ENCODE results near the gene LRRTM4. TPM values are rescaled to one million over a fixed set of nuclear protein-coding genes. Genes with fewer than 3 reads are reported as not detected.

LRRTM4 gene
- total RNA-seq, 3 donors from 2014 or later (not counting 1 experiment from before 2014, with no cell fraction given) = not detected

GRCh38 chr2:76946631-76947145, 575.5 kb downstream of the LRRTM4 start:
- intact Hi-C loops (cut with micrococcal nuclease) = no loop called here
- no peaks in the 10 kb centered on the region for H3K27me3 ChIP-seq (ENCODE audit: control insufficient read depth, insufficient read depth, low read length)
- H3K27me3 Mint-ChIP-seq (ENCODE audit: low read depth in 2 of 2) = no peaks in the 10 kb centered on the region

GRCh38 chr2:76940559-76940958, 581.6 kb downstream of the LRRTM4 start:
- intact Hi-C loops (cut with micrococcal nuclease) = no loop called here
- H3K4me3 ChIP-seq (ENCODE audit: low read length) = no peak overlapping the region
- DNase-seq = no peak
- H3K27me3 ChIP-seq (ENCODE audit: control insufficient read depth, insufficient read depth, low read length) = no peaks in the 10 kb centered on the region
- H3K36me3 ChIP-seq (ENCODE audit: control insufficient read depth, insufficient read depth, low read length) = no peaks in the 10 kb centered on the region
- Mint-ChIP-seq H3K9me3 (peaks cover 11 to 14% of the 10 kb centered on the region in 2 donors), H3K27ac (no peak overlapping the region), H3K36me3 (peaks cover 5% of the 10 kb centered on the region), H3K4me1 (no peaks in the 10 kb centered on the region), H3K27me3 (ENCODE audit: low read depth in 2 of 2) (no peaks in the 10 kb centered on the region), H3K4me3 (no peak overlapping the region)
- H3K9me3 ChIP-seq (ENCODE audit: control insufficient read depth, insufficient read depth, low read length) = no peaks in the 10 kb centered on the region
- no CpG with 5 or more reads among the region's 3 CpGs for WGBS (ENCODE audit: insufficient coverage)
- no peak overlapping the region for H3K27ac ChIP-seq (ENCODE audit: low read length)
- TF ChIP-seq, protein P1, sequence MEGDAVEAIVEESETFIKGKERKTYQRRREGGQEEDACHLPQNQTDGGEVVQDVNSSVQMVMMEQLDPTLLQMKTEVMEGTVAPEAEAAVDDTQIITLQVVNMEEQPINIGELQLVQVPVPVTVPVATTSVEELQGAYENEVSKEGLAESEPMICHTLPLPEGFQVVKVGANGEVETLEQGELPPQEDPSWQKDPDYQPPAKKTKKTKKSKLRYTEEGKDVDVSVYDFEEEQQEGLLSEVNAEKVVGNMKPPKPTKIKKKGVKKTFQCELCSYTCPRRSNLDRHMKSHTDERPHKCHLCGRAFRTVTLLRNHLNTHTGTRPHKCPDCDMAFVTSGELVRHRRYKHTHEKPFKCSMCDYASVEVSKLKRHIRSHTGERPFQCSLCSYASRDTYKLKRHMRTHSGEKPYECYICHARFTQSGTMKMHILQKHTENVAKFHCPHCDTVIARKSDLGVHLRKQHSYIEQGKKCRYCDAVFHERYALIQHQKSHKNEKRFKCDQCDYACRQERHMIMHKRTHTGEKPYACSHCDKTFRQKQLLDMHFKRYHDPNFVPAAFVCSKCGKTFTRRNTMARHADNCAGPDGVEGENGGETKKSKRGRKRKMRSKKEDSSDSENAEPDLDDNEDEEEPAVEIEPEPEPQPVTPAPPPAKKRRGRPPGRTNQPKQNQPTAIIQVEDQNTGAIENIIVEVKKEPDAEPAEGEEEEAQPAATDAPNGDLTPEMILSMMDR (IDR thresholded peaks at IDR 0.05) = no peak
- ATAC-seq = no peak
- H3K4me1 ChIP-seq (ENCODE audit: control insufficient read depth, insufficient read depth, low read length) = no peaks in the 10 kb centered on the region

More at GRCh38 chr2:76946631-76947145, 575.5 kb downstream of the LRRTM4 start:
- WGBS (ENCODE audit: insufficient coverage) = 89% methylated on average over 1 of the region's 2 CpGs
- peaks cover 16 to 17% of the 10 kb centered on the region in 2 donors for H3K9me3 Mint-ChIP-seq
- no peaks in the 10 kb centered on the region for H3K4me1 ChIP-seq (ENCODE audit: control insufficient read depth, insufficient read depth, low read length)
- H3K4me1 Mint-ChIP-seq = no peaks in the 10 kb centered on the region
- no peak overlapping the region for H3K4me3 Mint-ChIP-seq
- H3K27ac Mint-ChIP-seq = no peak overlapping the region
- H3K36me3 Mint-ChIP-seq = peaks cover 5% of the 10 kb centered on the region
- no peak for DNase-seq
- ATAC-seq = no peak
- TF ChIP-seq, protein P1 (IDR thresholded peaks at IDR 0.05) = no peak
- no peak overlapping the region for H3K27ac ChIP-seq (ENCODE audit: low read length)
- no peaks in the 10 kb centered on the region for H3K36me3 ChIP-seq (ENCODE audit: control insufficient read depth, insufficient read depth, low read length)
- no peaks in the 10 kb centered on the region for H3K9me3 ChIP-seq (ENCODE audit: control insufficient read depth, insufficient read depth, low read length)
- H3K4me3 ChIP-seq (ENCODE audit: low read length) = no peak overlapping the region

DNA sequence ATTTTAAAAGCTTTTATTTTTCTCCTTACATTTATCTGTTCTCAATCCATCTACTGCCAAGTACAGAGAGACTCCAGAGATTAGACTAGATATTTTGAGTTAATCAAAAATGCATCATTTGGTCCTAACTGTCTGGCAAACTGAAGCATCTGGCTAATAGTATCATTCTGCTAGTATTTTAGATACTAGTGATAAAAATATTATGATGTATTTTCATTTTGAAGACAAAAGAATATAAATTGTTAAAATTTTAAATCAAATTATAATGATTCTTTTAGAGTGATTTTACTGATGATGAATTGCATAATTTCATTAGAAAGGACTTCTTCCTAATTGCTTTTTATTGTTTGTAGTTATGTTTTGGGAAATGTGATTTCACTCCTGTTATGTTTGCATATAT, 584.0 kb downstream of the LRRTM4 start:
- no peaks in the 10 kb centered on the region for H3K36me3 Mint-ChIP-seq
- H3K27me3 Mint-ChIP-seq (ENCODE audit: low read depth in 2 of 2) = no peaks in the 10 kb centered on the region
- intact Hi-C loops (cut with micrococcal nuclease) = no loop called here
- Histone ChIP-seq H3K9me3 (ENCODE audit: control insufficient read depth, insufficient read depth, low read length) (no peaks in the 10 kb centered on the region), H3K27ac (ENCODE audit: low read length) (no peak overlapping the region), H3K36me3 (ENCODE audit: control insufficient read depth, insufficient read depth, low read length) (no peaks in the 10 kb centered on the region), H3K4me1 (ENCODE audit: control insufficient read depth, insufficient read depth, low read length) (no peaks in the 10 kb centered on the region), H3K4me3 (ENCODE audit: low read length) (no peak overlapping the region), H3K27me3 (ENCODE audit: control insufficient read depth, insufficient read depth, low read length) (no peaks in the 10 kb centered on the region)
- no peaks in the 10 kb centered on the region for H3K4me1 Mint-ChIP-seq
- H3K4me3 Mint-ChIP-seq = no peak overlapping the region
- no peak overlapping the region for H3K27ac Mint-ChIP-seq
- ATAC-seq = no peak
- TF ChIP-seq, protein P1 (IDR thresholded peaks at IDR 0.05) = no peak
- H3K9me3 Mint-ChIP-seq = peaks cover 0 to 4% of the 10 kb centered on the region in 2 donors
- DNase-seq = no peak

DNA sequence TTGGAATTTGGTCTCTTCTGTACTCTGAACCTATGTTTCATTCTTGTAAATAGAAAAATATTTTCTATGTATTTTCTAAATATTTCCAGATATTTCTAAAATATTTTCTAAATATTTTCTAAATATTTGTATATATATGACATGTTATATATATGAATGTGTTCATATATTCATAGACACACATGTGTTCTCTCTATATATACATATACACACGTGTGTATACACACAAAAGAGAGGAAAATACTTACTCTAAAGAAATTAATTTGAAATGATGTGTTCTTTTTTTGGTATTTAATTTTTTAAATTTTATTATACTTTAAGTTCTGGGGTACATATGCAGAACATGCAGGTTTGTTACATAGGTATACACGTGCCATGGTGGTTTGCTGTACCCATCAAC, 589.6 kb downstream of the LRRTM4 start:
- WGBS (ENCODE audit: insufficient coverage) = 50% methylated on average over 1 of the region's 2 CpGs
- no peak overlapping the region for H3K27ac Mint-ChIP-seq
- Histone ChIP-seq H3K36me3 (ENCODE audit: control insufficient read depth, insufficient read depth, low read length) (no peaks in the 10 kb centered on the region), H3K9me3 (ENCODE audit: control insufficient read depth, insufficient read depth, low read length) (no peaks in the 10 kb centered on the region), H3K4me3 (ENCODE audit: low read length) (no peak overlapping the region), H3K27ac (ENCODE audit: low read length) (no peak overlapping the region), H3K4me1 (ENCODE audit: control insufficient read depth, insufficient read depth, low read length) (no peaks in the 10 kb centered on the region), H3K27me3 (ENCODE audit: control insufficient read depth, insufficient read depth, low read length) (no peaks in the 10 kb centered on the region)
- H3K27me3 Mint-ChIP-seq (ENCODE audit: low read depth in 2 of 2) = no peaks in the 10 kb centered on the region
- peaks cover 3 to 10% of the 10 kb centered on the region in 2 donors for H3K9me3 Mint-ChIP-seq
- no peaks in the 10 kb centered on the region for H3K4me1 Mint-ChIP-seq
- TF ChIP-seq, protein P1 (IDR thresholded peaks at IDR 0.05) = no peak
- no peaks in the 10 kb centered on the region for H3K36me3 Mint-ChIP-seq
- no peak for ATAC-seq
- H3K4me3 Mint-ChIP-seq = no peak overlapping the region
- intact Hi-C loops (cut with micrococcal nuclease) = no loop called here
- no peak for DNase-seq

All from natural killer cell (primary cell).